ENCODE measurements around the gene SLC25A21.
A peak's percentile ranks its signal among the peaks of the same experiment; 100 is the strongest.

Gene SLC25A21

DNA sequence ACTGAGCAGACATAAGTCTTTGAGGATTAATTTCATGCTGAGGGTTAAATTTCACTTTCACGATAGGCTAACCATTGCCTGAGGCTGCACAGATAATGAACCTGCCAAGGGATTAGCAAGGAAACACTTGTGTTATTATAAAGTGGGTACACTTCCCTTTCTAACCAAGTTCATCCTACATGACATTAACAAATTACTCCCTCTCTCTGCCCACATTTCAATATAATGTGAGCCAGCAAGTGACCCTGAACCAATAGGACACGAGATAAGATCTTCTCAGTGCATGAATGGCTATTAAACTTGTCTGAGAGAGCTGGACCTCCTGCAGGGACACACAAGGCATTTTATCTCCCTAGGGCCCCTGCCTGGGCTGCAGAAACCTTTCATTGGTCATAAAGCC is 337.3 kb downstream of the SLC25A21 start (continued):
- peak; percentile 91 for TF ChIP-seq ZBTB8A (tag by site-specific recombination; IDR thresholded peaks at IDR 0.05)
- no peak for TF ChIP-seq ZNF302 (tag by site-specific recombination; IDR thresholded peaks at IDR 0.05; ENCODE audit: low read depth)
- TF ChIP-seq ZNF19 (tag by site-specific recombination; IDR thresholded peaks at IDR 0.05; ENCODE audit: low read depth): 0 out of 2 replicates have a peak, but pooled peaks have one; percentile 93
- peak; percentile 97 for TF ChIP-seq KLF8 (tag by site-specific recombination; IDR thresholded peaks at IDR 0.05)
- TF ChIP-seq ZNF677 (tag by site-specific recombination; IDR thresholded peaks at IDR 0.05): no peak
- TF ChIP-seq, protein P1, sequence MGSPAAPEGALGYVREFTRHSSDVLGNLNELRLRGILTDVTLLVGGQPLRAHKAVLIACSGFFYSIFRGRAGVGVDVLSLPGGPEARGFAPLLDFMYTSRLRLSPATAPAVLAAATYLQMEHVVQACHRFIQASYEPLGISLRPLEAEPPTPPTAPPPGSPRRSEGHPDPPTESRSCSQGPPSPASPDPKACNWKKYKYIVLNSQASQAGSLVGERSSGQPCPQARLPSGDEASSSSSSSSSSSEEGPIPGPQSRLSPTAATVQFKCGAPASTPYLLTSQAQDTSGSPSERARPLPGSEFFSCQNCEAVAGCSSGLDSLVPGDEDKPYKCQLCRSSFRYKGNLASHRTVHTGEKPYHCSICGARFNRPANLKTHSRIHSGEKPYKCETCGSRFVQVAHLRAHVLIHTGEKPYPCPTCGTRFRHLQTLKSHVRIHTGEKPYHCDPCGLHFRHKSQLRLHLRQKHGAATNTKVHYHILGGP (tag by site-specific recombination; IDR thresholded peaks at IDR 0.05): peak; percentile 94
- TF ChIP-seq ZNF596 (tag by site-specific recombination; IDR thresholded peaks at IDR 0.05): peak; percentile 96
- TF ChIP-seq, protein P2, sequence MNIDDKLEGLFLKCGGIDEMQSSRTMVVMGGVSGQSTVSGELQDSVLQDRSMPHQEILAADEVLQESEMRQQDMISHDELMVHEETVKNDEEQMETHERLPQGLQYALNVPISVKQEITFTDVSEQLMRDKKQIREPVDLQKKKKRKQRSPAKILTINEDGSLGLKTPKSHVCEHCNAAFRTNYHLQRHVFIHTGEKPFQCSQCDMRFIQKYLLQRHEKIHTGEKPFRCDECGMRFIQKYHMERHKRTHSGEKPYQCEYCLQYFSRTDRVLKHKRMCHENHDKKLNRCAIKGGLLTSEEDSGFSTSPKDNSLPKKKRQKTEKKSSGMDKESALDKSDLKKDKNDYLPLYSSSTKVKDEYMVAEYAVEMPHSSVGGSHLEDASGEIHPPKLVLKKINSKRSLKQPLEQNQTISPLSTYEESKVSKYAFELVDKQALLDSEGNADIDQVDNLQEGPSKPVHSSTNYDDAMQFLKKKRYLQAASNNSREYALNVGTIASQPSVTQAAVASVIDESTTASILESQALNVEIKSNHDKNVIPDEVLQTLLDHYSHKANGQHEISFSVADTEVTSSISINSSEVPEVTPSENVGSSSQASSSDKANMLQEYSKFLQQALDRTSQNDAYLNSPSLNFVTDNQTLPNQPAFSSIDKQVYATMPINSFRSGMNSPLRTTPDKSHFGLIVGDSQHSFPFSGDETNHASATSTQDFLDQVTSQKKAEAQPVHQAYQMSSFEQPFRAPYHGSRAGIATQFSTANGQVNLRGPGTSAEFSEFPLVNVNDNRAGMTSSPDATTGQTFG (tag by site-specific recombination; IDR thresholded peaks at IDR 0.05; ENCODE audit: borderline replicate concordance): peak; percentile 85; the same call in 1 of the 2 replicates
- no peak for TF ChIP-seq ZNF184 (tag by site-specific recombination; IDR thresholded peaks at IDR 0.05)
- TF ChIP-seq, protein P3, sequence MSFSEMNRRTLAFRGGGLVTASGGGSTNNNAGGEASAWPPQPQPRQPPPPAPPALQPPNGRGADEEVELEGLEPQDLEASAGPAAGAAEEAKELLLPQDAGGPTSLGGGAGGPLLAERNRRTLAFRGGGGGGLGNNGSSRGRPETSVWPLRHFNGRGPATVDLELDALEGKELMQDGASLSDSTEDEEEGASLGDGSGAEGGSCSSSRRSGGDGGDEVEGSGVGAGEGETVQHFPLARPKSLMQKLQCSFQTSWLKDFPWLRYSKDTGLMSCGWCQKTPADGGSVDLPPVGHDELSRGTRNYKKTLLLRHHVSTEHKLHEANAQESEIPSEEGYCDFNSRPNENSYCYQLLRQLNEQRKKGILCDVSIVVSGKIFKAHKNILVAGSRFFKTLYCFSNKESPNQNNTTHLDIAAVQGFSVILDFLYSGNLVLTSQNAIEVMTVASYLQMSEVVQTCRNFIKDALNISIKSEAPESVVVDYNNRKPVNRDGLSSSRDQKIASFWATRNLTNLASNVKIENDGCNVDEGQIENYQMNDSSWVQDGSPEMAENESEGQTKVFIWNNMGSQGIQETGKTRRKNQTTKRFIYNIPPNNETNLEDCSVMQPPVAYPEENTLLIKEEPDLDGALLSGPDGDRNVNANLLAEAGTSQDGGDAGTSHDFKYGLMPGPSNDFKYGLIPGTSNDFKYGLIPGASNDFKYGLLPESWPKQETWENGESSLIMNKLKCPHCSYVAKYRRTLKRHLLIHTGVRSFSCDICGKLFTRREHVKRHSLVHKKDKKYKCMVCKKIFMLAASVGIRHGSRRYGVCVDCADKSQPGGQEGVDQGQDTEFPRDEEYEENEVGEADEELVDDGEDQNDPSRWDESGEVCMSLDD (tag by site-specific recombination; IDR thresholded peaks at IDR 0.05): peak; percentile 56
- no peak for TF ChIP-seq ZNF660 (tag by site-specific recombination; IDR thresholded peaks at IDR 0.05)
- TF ChIP-seq, protein P4, sequence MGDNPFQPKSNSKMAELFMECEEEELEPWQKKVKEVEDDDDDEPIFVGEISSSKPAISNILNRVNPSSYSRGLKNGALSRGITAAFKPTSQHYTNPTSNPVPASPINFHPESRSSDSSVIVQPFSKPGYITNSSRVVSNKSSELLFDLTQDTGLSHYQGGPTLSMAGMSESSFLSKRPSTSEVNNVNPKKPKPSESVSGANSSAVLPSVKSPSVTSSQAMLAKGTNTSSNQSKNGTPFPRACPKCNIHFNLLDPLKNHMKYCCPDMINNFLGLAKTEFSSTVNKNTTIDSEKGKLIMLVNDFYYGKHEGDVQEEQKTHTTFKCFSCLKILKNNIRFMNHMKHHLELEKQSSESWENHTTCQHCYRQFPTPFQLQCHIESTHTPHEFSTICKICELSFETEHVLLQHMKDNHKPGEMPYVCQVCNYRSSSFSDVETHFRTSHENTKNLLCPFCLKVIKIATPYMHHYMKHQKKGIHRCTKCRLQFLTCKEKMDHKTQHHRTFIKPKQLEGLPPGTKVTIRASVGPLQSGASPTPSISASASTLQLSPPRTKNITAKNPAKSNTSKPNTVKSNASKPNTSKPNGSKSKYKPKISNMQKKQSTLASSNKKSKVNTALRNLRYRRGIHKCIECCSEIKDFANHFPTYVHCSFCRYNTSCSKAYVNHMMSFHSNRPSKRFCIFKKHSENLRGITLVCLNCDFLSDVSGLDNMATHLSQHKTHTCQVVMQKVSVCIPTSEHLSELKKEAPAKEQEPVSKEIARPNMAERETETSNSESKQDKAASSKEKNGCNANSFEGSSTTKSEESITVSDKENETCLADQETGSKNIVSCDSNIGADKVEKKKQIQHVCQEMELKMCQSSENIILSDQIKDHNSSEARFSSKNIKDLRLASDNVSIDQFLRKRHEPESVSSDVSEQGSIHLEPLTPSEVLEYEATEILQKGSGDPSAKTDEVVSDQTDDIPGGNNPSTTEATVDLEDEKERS (tag by site-specific recombination; IDR thresholded peaks at IDR 0.05): no peak
- no peak for TF ChIP-seq ZBTB11 (tag by site-specific recombination; conservative IDR thresholded peaks at IDR 0.05; ENCODE audit: low read depth)
- peak; percentile 86 for TF ChIP-seq ZFP69B (tag by site-specific recombination; IDR thresholded peaks at IDR 0.05)
- TF ChIP-seq, protein P5, sequence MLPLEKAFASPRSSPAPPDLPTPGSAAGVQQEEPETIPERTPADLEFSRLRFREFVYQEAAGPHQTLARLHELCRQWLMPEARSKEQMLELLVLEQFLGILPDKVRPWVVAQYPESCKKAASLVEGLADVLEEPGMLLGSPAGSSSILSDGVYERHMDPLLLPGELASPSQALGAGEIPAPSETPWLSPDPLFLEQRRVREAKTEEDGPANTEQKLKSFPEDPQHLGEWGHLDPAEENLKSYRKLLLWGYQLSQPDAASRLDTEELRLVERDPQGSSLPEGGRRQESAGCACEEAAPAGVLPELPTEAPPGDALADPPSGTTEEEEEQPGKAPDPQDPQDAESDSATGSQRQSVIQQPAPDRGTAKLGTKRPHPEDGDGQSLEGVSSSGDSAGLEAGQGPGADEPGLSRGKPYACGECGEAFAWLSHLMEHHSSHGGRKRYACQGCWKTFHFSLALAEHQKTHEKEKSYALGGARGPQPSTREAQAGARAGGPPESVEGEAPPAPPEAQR (tag by site-specific recombination; IDR thresholded peaks at IDR 0.05): no peak
- TF ChIP-seq ZNF366 (tag by site-specific recombination; conservative IDR thresholded peaks at IDR 0.05): peak; percentile 95
- no peak; the same call in 1 of the 2 replicates for TF ChIP-seq KLF17 (tag by site-specific recombination; IDR thresholded peaks at IDR 0.05)
